Uterus (tissue), 2 donors: ENCODE measurements around the gene FAT1.

Experiments used
- POLR2A ChIP-seq, 2 donors: fragments of 450-650 bp; IDR thresholded peaks; one replicate each; pipeline ENCODE4 v1.6.1; 2016; ENCODE audit warnings: antibody characterized with exemption in 2 of 2, mild to moderate bottlenecking in 1 of 2, moderate library complexity in 1 of 2
- TF ChIP-seq, protein P1 (sequence below), 4 experiments: fragments of 200-600 bp in 2 of 4; fragments of 450-650 bp in 2 of 4; sonication (generic) in 2 of 4; IDR thresholded peaks; one replicate each; pipeline ENCODE4 v1.5.1; 2016 to 2019; ENCODE audit warnings: antibody characterized with exemption in 4 of 4, mild to moderate bottlenecking in 2 of 4, moderate library complexity in 1 of 4

DNA sequence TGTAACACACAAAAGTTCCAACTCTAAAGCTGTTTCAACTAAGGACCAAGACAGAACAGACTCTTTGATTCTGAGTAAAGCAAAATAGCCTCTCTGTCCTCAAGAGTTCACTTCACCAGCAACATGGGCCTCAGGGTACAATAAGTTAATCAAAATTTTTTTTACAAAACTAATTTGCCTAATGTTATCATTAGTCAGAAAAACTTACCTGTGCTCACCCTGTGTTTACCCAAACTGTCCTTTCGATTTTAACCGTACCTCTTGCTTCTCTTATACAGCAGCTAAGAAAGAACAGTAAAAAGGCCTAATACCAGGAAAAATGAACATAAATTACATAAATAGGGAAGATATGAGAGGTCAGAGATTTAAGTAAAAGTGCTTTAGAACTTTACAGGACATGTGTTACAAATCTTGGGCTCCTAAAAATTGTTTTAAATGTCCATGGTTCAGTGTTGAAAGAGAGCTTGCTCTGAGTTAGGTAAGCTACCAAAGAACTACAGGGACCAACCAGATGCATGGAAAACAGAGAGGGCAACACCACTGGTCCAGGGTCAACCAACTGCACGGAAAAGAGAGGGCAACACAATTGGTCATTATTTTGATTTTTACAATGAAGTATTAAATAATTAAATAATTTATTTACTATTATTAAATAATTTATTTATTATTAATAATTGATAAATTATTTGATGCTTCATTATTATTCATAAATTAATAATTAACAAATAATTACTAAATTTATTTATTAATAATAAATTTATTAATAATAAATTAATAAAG is 73.1 kb downstream of the FAT1 start:
- TF ChIP-seq, protein P1, sequence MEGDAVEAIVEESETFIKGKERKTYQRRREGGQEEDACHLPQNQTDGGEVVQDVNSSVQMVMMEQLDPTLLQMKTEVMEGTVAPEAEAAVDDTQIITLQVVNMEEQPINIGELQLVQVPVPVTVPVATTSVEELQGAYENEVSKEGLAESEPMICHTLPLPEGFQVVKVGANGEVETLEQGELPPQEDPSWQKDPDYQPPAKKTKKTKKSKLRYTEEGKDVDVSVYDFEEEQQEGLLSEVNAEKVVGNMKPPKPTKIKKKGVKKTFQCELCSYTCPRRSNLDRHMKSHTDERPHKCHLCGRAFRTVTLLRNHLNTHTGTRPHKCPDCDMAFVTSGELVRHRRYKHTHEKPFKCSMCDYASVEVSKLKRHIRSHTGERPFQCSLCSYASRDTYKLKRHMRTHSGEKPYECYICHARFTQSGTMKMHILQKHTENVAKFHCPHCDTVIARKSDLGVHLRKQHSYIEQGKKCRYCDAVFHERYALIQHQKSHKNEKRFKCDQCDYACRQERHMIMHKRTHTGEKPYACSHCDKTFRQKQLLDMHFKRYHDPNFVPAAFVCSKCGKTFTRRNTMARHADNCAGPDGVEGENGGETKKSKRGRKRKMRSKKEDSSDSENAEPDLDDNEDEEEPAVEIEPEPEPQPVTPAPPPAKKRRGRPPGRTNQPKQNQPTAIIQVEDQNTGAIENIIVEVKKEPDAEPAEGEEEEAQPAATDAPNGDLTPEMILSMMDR (IDR thresholded peaks at IDR 0.05) = no peak
- no peak for TF ChIP-seq POLR2A (IDR thresholded peaks at IDR 0.05)
